ENCODE measurements around the gene CFAP20DC.

The CFAP20DC gene

DNA sequence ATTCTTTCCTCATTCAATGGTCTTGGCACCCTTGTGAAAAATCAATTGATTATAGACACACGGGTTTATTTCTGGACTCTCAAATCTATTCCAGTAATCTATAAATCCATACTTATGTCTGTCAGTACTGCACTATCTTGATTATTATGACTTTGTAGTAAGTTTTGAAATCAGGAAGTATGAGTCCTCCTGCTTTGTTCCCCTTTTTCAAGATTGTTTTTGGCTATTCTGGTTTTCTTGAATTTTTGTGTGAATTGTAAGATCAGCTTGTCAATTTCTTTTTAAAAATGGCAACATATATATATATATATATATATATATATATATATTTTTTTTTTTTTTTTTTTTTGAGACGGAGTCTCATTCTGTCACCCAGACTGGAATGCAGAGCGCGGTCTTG lies 32.3 kb upstream of the CFAP20DC start:
- ChIA-PET POLR2A (no interaction called here), CTCF (no interaction called here)
- Histone ChIP-seq H3K36me3 (ENCODE audit: control insufficient read depth in 4 of 4, insufficient read depth in 4 of 4, low read length in 3 of 4) (no peaks in the 10 kb centered on the region), H3K9me3 (ENCODE audit: control extremely low read depth in 1 of 5, control insufficient read depth in 4 of 5, insufficient read depth in 2 of 5, low read depth in 1 of 5, low read length in 4 of 5) (no peaks in the 10 kb centered on the region), H3K4me3 (ENCODE audit: control insufficient read depth in 1 of 7, extremely low read depth in 1 of 7, insufficient read depth in 4 of 7, low read depth in 2 of 7, low read length in 6 of 7) (no peak overlapping the region), H3K27ac (ENCODE audit: insufficient read depth in 1 of 2, low read depth in 1 of 2, low read length in 2 of 2, poor library complexity in 1 of 2, severe bottlenecking in 2 of 2) (peak overlapping the region in 1 of 2 experiments; percentile 14), H3K4me1 (ENCODE audit: control extremely low read depth in 1 of 4, control insufficient read depth in 4 of 4, insufficient read depth in 4 of 4, low read length in 3 of 4) (peaks cover 0 to 6% (median 4%) of the 10 kb centered on the region in 4 experiments), H3K27me3 (replicated peaks in 2 of 5; ENCODE audit: control insufficient read depth in 4 of 5, insufficient read depth in 5 of 5, low read length in 4 of 5) (no peaks in the 10 kb centered on the region)
- DNase-seq, result peak; percentile 27 to 86 (median 74)
- no CpG with 5 or more reads among the region's 4 CpGs for WGBS (ENCODE audit: insufficient coverage)

- Histone ChIP-seq H3K4me3 (ENCODE audit: control insufficient read depth in 1 of 7, extremely low read depth in 1 of 7, insufficient read depth in 4 of 7, low read depth in 2 of 7, low read length in 6 of 7) (no peak overlapping the region), H3K27me3 (replicated peaks in 2 of 5; ENCODE audit: control insufficient read depth in 4 of 5, insufficient read depth in 5 of 5, low read length in 4 of 5) (no peaks in the 10 kb centered on the region), H3K9me3 (ENCODE audit: control extremely low read depth in 1 of 5, control insufficient read depth in 4 of 5, insufficient read depth in 2 of 5, low read depth in 1 of 5, low read length in 4 of 5) (no peaks in the 10 kb centered on the region), H3K4me1 (ENCODE audit: control extremely low read depth in 1 of 4, control insufficient read depth in 4 of 4, insufficient read depth in 4 of 4, low read length in 3 of 4) (peaks cover 0 to 6% (median 4%) of the 10 kb centered on the region in 4 experiments), H3K27ac (ENCODE audit: insufficient read depth in 1 of 2, low read depth in 1 of 2, low read length in 2 of 2, poor library complexity in 1 of 2, severe bottlenecking in 2 of 2) (no peak overlapping the region), H3K36me3 (ENCODE audit: control insufficient read depth in 4 of 4, insufficient read depth in 4 of 4, low read length in 3 of 4) (no peaks in the 10 kb centered on the region)
- ChIA-PET CTCF (no interaction called here), POLR2A (no interaction called here)
- DNase-seq, result no peak
- WGBS (ENCODE audit: insufficient coverage), result no CpG with 5 or more reads among the region's 2 CpGs
These were observed 31.2 kb upstream of the CFAP20DC start for GRCh38 chr3:59081071-59081470.

- Histone ChIP-seq H3K36me3 (ENCODE audit: control insufficient read depth in 4 of 4, insufficient read depth in 4 of 4, low read length in 3 of 4) (no peaks in the 10 kb centered on the region), H3K4me3 (ENCODE audit: control insufficient read depth in 1 of 7, extremely low read depth in 1 of 7, insufficient read depth in 4 of 7, low read depth in 2 of 7, low read length in 6 of 7) (no peak overlapping the region), H3K27ac (ENCODE audit: insufficient read depth in 1 of 2, low read depth in 1 of 2, low read length in 2 of 2, poor library complexity in 1 of 2, severe bottlenecking in 2 of 2) (no peak overlapping the region), H3K27me3 (replicated peaks in 2 of 5; ENCODE audit: control insufficient read depth in 4 of 5, insufficient read depth in 5 of 5, low read length in 4 of 5) (no peaks in the 10 kb centered on the region), H3K4me1 (ENCODE audit: control extremely low read depth in 1 of 4, control insufficient read depth in 4 of 4, insufficient read depth in 4 of 4, low read length in 3 of 4) (peaks cover 0 to 6% (median 4%) of the 10 kb centered on the region in 4 experiments), H3K9me3 (ENCODE audit: control extremely low read depth in 1 of 5, control insufficient read depth in 4 of 5, insufficient read depth in 2 of 5, low read depth in 1 of 5, low read length in 4 of 5) (no peaks in the 10 kb centered on the region)
- ChIA-PET CTCF (interaction anchor here (1.4 kb wide), 1 partner anchor 449 kb away, joined by 3 read pairs; no protein-coding TSS in a partner anchor), POLR2A (no interaction called here)
- no CpG with 5 or more reads among the region's 1 CpG for WGBS (ENCODE audit: insufficient coverage)
- DNase-seq, result no peak
These were observed 30.1 kb upstream of the CFAP20DC start for GRCh38 chr3:59079962-59080361.

- ChIA-PET CTCF (no interaction called here), POLR2A (no interaction called here)
- H3K4me3 ChIP-seq (ENCODE audit: control insufficient read depth in 1 of 7, extremely low read depth in 1 of 7, insufficient read depth in 4 of 7, low read depth in 2 of 7, low read length in 6 of 7), result no peak overlapping the region
- H3K27me3 ChIP-seq (replicated peaks in 2 of 5; ENCODE audit: control insufficient read depth in 4 of 5, insufficient read depth in 5 of 5, low read length in 4 of 5), result no peaks in the 10 kb centered on the region
- no peak overlapping the region for H3K27ac ChIP-seq (ENCODE audit: insufficient read depth in 1 of 2, low read depth in 1 of 2, low read length in 2 of 2, poor library complexity in 1 of 2, severe bottlenecking in 2 of 2)
- H3K9me3 ChIP-seq (ENCODE audit: control extremely low read depth in 1 of 5, control insufficient read depth in 4 of 5, insufficient read depth in 2 of 5, low read depth in 1 of 5, low read length in 4 of 5), result no peaks in the 10 kb centered on the region
- peaks cover 0 to 4% (median 1%) of the 10 kb centered on the region in 4 experiments for H3K4me1 ChIP-seq (ENCODE audit: control extremely low read depth in 1 of 4, control insufficient read depth in 4 of 4, insufficient read depth in 4 of 4, low read length in 3 of 4)
- DNase-seq, result no peak
- H3K36me3 ChIP-seq (ENCODE audit: control insufficient read depth in 4 of 4, insufficient read depth in 4 of 4, low read length in 3 of 4), result no peaks in the 10 kb centered on the region
These were observed 24.9 kb upstream of the CFAP20DC start for GRCh38 chr3:59074764-59075163.

- DNase-seq, result peak in 2 of 3 donors; percentile 36 to 54
- POLR2A ChIA-PET, result no interaction called here
- WGBS (ENCODE audit: insufficient coverage), result 76% methylated on average over 3 of the region's 6 CpGs
These were observed 22.9 kb upstream of the CFAP20DC start for GRCh38 chr3:59072681-59073080.

GRCh38 chr3:59069838-59070237 lies 20.0 kb upstream of the CFAP20DC start:
- 55% methylated on average over 2 of the region's 2 CpGs for WGBS (ENCODE audit: insufficient coverage)
- peak in 2 of 3 donors; percentile 32 to 40 for DNase-seq
- POLR2A ChIA-PET, result no interaction called here

More at GRCh38 chr3:59072681-59073080, 22.9 kb upstream of the CFAP20DC start:
- H3K27ac ChIP-seq (ENCODE audit: insufficient read depth in 1 of 2, low read depth in 1 of 2, low read length in 2 of 2, poor library complexity in 1 of 2, severe bottlenecking in 2 of 2), result no peak overlapping the region
- H3K27me3 ChIP-seq (replicated peaks in 2 of 5; ENCODE audit: control insufficient read depth in 4 of 5, insufficient read depth in 5 of 5, low read length in 4 of 5), result no peaks in the 10 kb centered on the region
- no peaks in the 10 kb centered on the region for H3K36me3 ChIP-seq (ENCODE audit: control insufficient read depth in 4 of 4, insufficient read depth in 4 of 4, low read length in 3 of 4)
- H3K4me3 ChIP-seq (ENCODE audit: control insufficient read depth in 1 of 7, extremely low read depth in 1 of 7, insufficient read depth in 4 of 7, low read depth in 2 of 7, low read length in 6 of 7), result no peak overlapping the region
- CTCF ChIA-PET, result no interaction called here
- H3K4me1 ChIP-seq (ENCODE audit: control extremely low read depth in 1 of 4, control insufficient read depth in 4 of 4, insufficient read depth in 4 of 4, low read length in 3 of 4), result peaks cover 0 to 4% (median 1%) of the 10 kb centered on the region in 4 experiments
- no peaks in the 10 kb centered on the region for H3K9me3 ChIP-seq (ENCODE audit: control extremely low read depth in 1 of 5, control insufficient read depth in 4 of 5, insufficient read depth in 2 of 5, low read depth in 1 of 5, low read length in 4 of 5)

GRCh38 chr3:59065240-59065639 lies 15.4 kb upstream of the CFAP20DC start:
- Histone ChIP-seq H3K27ac (ENCODE audit: insufficient read depth in 1 of 2, low read depth in 1 of 2, low read length in 2 of 2, poor library complexity in 1 of 2, severe bottlenecking in 2 of 2) (no peak overlapping the region), H3K27me3 (replicated peaks in 2 of 5; ENCODE audit: control insufficient read depth in 4 of 5, insufficient read depth in 5 of 5, low read length in 4 of 5) (no peaks in the 10 kb centered on the region), H3K36me3 (ENCODE audit: control insufficient read depth in 4 of 4, insufficient read depth in 4 of 4, low read length in 3 of 4) (no peaks in the 10 kb centered on the region), H3K4me3 (ENCODE audit: control insufficient read depth in 1 of 7, extremely low read depth in 1 of 7, insufficient read depth in 4 of 7, low read depth in 2 of 7, low read length in 6 of 7) (no peak overlapping the region), H3K4me1 (ENCODE audit: control extremely low read depth in 1 of 4, control insufficient read depth in 4 of 4, insufficient read depth in 4 of 4, low read length in 3 of 4) (peaks cover 0 to 2% (median 0%) of the 10 kb centered on the region in 4 experiments), H3K9me3 (ENCODE audit: control extremely low read depth in 1 of 5, control insufficient read depth in 4 of 5, insufficient read depth in 2 of 5, low read depth in 1 of 5, low read length in 4 of 5) (peaks cover 0 to 3% (median 0%) of the 10 kb centered on the region in 5 experiments)
- 89% methylated on average over 4 of the region's 7 CpGs for WGBS (ENCODE audit: insufficient coverage)
- no peak for DNase-seq
- CTCF ChIA-PET, result interaction anchor here (0.6 to 0.8 kb wide), 2 partner anchors 13 to 171 kb away, joined by 3 read pairs; no protein-coding TSS in a partner anchor
- POLR2A ChIA-PET, result no interaction called here

More at GRCh38 chr3:59069838-59070237, 20.0 kb upstream of the CFAP20DC start:
- H3K27me3 ChIP-seq (replicated peaks in 2 of 5; ENCODE audit: control insufficient read depth in 4 of 5, insufficient read depth in 5 of 5, low read length in 4 of 5), result no peaks in the 10 kb centered on the region
- CTCF ChIA-PET, result no interaction called here
- H3K27ac ChIP-seq (ENCODE audit: insufficient read depth in 1 of 2, low read depth in 1 of 2, low read length in 2 of 2, poor library complexity in 1 of 2, severe bottlenecking in 2 of 2), result no peak overlapping the region
- peaks cover 0 to 4% (median 1%) of the 10 kb centered on the region in 4 experiments for H3K4me1 ChIP-seq (ENCODE audit: control extremely low read depth in 1 of 4, control insufficient read depth in 4 of 4, insufficient read depth in 4 of 4, low read length in 3 of 4)
- no peak overlapping the region for H3K4me3 ChIP-seq (ENCODE audit: control insufficient read depth in 1 of 7, extremely low read depth in 1 of 7, insufficient read depth in 4 of 7, low read depth in 2 of 7, low read length in 6 of 7)
- H3K36me3 ChIP-seq (ENCODE audit: control insufficient read depth in 4 of 4, insufficient read depth in 4 of 4, low read length in 3 of 4), result no peaks in the 10 kb centered on the region
- H3K9me3 ChIP-seq (ENCODE audit: control extremely low read depth in 1 of 5, control insufficient read depth in 4 of 5, insufficient read depth in 2 of 5, low read depth in 1 of 5, low read length in 4 of 5), result no peaks in the 10 kb centered on the region

Measured in common myeloid progenitor, CD34-positive (primary cell).